Large intestine (tissue), 12 donors: ENCODE measurements around the gene HIBADH. TPM values are rescaled to one million over a fixed set of nuclear protein-coding genes. Genes with fewer than 3 reads are reported as not detected.

ENCODE experiments used
- DNase-seq, 2 donors: peaks; one replicate each; pipeline versions ENCODE4 v3.0.0 to v3.0.0-alpha.2; 2013
- H3K27ac ChIP-seq: one replicate; pipeline ENCODE4 v1.5.1; 2013; ENCODE audit warnings: low read length
- H3K27me3 ChIP-seq: 2 replicates; pipeline ENCODE4 v1.6.1; 2013; ENCODE audit warnings: low read length; ENCODE audit not compliant: control insufficient read depth, insufficient read depth
- H3K36me3 ChIP-seq: 2 replicates; pipeline ENCODE4 v1.6.1; 2013; ENCODE audit warnings: low read length; ENCODE audit not compliant: control insufficient read depth, insufficient read depth
- H3K4me1 ChIP-seq: one replicate; pipeline ENCODE4 v1.6.1; 2013; ENCODE audit warnings: low read length; ENCODE audit not compliant: control insufficient read depth, insufficient read depth
- H3K4me3 ChIP-seq: one replicate; pipeline ENCODE4 v1.5.1; 2013; ENCODE audit warnings: low read length
- H3K9me3 ChIP-seq: one replicate; pipeline ENCODE4 v1.6.1; 2013; ENCODE audit warnings: mild to moderate bottlenecking, low read depth, low read length, moderate library complexity; ENCODE audit not compliant: control insufficient read depth
- WGBS: methylation state at CpG from one replicate; pipeline ENCODE4 v1.1.5; 2013; ENCODE audit warnings: low lambda C conversion rate; ENCODE audit not compliant: insufficient coverage; 5-methylcytosine and 5-hydroxymethylcytosine counted together
- long read RNA-seq, 11 donors: transcript quantifications; one replicate each; lab custom pipeline, GENCODE V29; 2026
- polyA plus RNA-seq: library from polyadenylated mRNA; unstranded; fragments of 120-200 nt; gene quantifications from one replicate; pipeline ENCODE4 v1.2.1, GENCODE V29; 2013

The HIBADH gene
- polyA plus RNA-seq: 54.2 TPM
- long read RNA-seq, donor 1, transcript HIBADH-201 (8 exons, 1,990 nt): major isoform, 7 of 20 reads
- long read RNA-seq, donor 1, partial matches to known transcripts: 13 of 20 reads
- long read RNA-seq, donor 1, other reads (novel, unspliced or antisense): 0 of 20 reads
- long read RNA-seq, donor 2, transcript HIBADH-201 (8 exons, 1,990 nt): major isoform, 17 of 42 reads
- long read RNA-seq, donor 2, partial matches to known transcripts: 22 of 42 reads
- long read RNA-seq, donor 2, other reads (novel, unspliced or antisense): 0 of 42 reads
- long read RNA-seq, donor 3, transcript HIBADH-201 (8 exons, 1,990 nt): major isoform, 28 of 50 reads
- long read RNA-seq, donor 3, partial matches to known transcripts: 18 of 50 reads
- long read RNA-seq, donor 3, other reads (novel, unspliced or antisense): 0 of 50 reads
- long read RNA-seq, donor 4, partial matches to known transcripts: 0 of 1 reads
- long read RNA-seq, donor 4, other reads (novel, unspliced or antisense): 0 of 1 reads
- long read RNA-seq, donor 5, transcript HIBADH-201 (8 exons, 1,990 nt): major isoform, 15 of 27 reads
- long read RNA-seq, donor 5, partial matches to known transcripts: 8 of 27 reads
- long read RNA-seq, donor 5, other reads (novel, unspliced or antisense): 0 of 27 reads
- long read RNA-seq, donor 6, transcript HIBADH-201 (8 exons, 1,990 nt): major isoform, 26 of 45 reads
- long read RNA-seq, donor 6, partial matches to known transcripts: 19 of 45 reads
- long read RNA-seq, donor 6, other reads (novel, unspliced or antisense): 0 of 45 reads
- long read RNA-seq, donor 7, transcript HIBADH-201 (8 exons, 1,990 nt): major isoform, 11 of 11 reads
- long read RNA-seq, donor 7, partial matches to known transcripts: 0 of 11 reads
- long read RNA-seq, donor 7, other reads (novel, unspliced or antisense): 0 of 11 reads
- long read RNA-seq, donor 8, transcript HIBADH-201 (8 exons, 1,990 nt): major isoform, 37 of 63 reads
- long read RNA-seq, donor 8, partial matches to known transcripts: 25 of 63 reads
- long read RNA-seq, donor 8, other reads (novel, unspliced or antisense): 0 of 63 reads
- long read RNA-seq, donor 9, transcript HIBADH-201 (8 exons, 1,990 nt): major isoform, 14 of 87 reads
- long read RNA-seq, donor 9, partial matches to known transcripts: 73 of 87 reads
- long read RNA-seq, donor 9, other reads (novel, unspliced or antisense): 0 of 87 reads
- long read RNA-seq, donor 10, transcript HIBADH-201 (8 exons, 1,990 nt): major isoform, 25 of 40 reads
- long read RNA-seq, donor 10, partial matches to known transcripts: 13 of 40 reads
- long read RNA-seq, donor 10, other reads (novel, unspliced or antisense): 0 of 40 reads
- long read RNA-seq, donor 11, transcript HIBADH-201 (8 exons, 1,990 nt): major isoform, 16 of 17 reads
- long read RNA-seq, donor 11, partial matches to known transcripts: 0 of 17 reads
- long read RNA-seq, donor 11, other reads (novel, unspliced or antisense): 0 of 17 reads

- H3K27me3 ChIP-seq: no peaks in the 10 kb centered on the region
- peak within 1 kb of the TSS; percentile 95 for H3K27ac ChIP-seq
- H3K4me1 ChIP-seq: peaks cover 4% of the 10 kb centered on the region
- WGBS: no CpG with 5 or more reads among the region's 67 CpGs
- H3K4me3 ChIP-seq: peak within 1 kb of the TSS; percentile 96
- H3K9me3 ChIP-seq: no peaks in the 10 kb centered on the region
- peaks cover 6% of the 10 kb centered on the region for H3K36me3 ChIP-seq
- peak; percentile 99 to 100 for DNase-seq
Measured at GRCh38 chr7:27662490-27663205, at the start of gene HIBADH. Gene HIBADH (minus strand): TSS chr7:27662883. CDS start chr7:27662788, 95 bp downstream.

GRCh38 chr7:27712217-27712616, 49.5 kb upstream of the HIBADH start:
- peak; percentile 57 to 86 for DNase-seq
- Histone ChIP-seq H3K4me3 (no peak overlapping the region), H3K4me1 (peaks cover 40% of the 10 kb centered on the region), H3K36me3 (no peaks in the 10 kb centered on the region), H3K9me3 (no peaks in the 10 kb centered on the region), H3K27me3 (no peaks in the 10 kb centered on the region), H3K27ac (peak overlapping the region; percentile 54)
- WGBS: 13% methylated on average over 1 of the region's 3 CpGs

- no peaks in the 10 kb centered on the region for H3K9me3 ChIP-seq
- no peak overlapping the region for H3K4me3 ChIP-seq
- peak in 1 of 2 donors; percentile 17 for DNase-seq
- no CpG with 5 or more reads among the region's 2 CpGs for WGBS
- H3K27me3 ChIP-seq: no peaks in the 10 kb centered on the region
- H3K27ac ChIP-seq: no peak overlapping the region
- H3K4me1 ChIP-seq: peaks cover 24% of the 10 kb centered on the region
- no peaks in the 10 kb centered on the region for H3K36me3 ChIP-seq
Measured at GRCh38 chr7:27709137-27710075, 46.7 kb upstream of the HIBADH start.

GRCh38 chr7:27708485-27708884, 45.8 kb upstream of the HIBADH start:
- Histone ChIP-seq H3K36me3 (no peaks in the 10 kb centered on the region), H3K4me3 (no peak overlapping the region), H3K4me1 (peaks cover 15% of the 10 kb centered on the region), H3K9me3 (no peaks in the 10 kb centered on the region), H3K27me3 (no peaks in the 10 kb centered on the region), H3K27ac (no peak overlapping the region)
- no CpG with 5 or more reads among the region's 6 CpGs for WGBS
- no peak for DNase-seq

- H3K27ac ChIP-seq: no peak overlapping the region
- H3K9me3 ChIP-seq: no peaks in the 10 kb centered on the region
- peaks cover 2% of the 10 kb centered on the region for H3K4me1 ChIP-seq
- WGBS: 90% methylated on average over 1 of the region's 2 CpGs
- no peak for DNase-seq
- no peak overlapping the region for H3K4me3 ChIP-seq
- H3K27me3 ChIP-seq: no peaks in the 10 kb centered on the region
- H3K36me3 ChIP-seq: no peaks in the 10 kb centered on the region
Measured at GRCh38 chr7:27705200-27705594, 42.5 kb upstream of the HIBADH start.

GRCh38 chr7:27704422-27705199, 41.9 kb upstream of the HIBADH start:
- DNase-seq: no peak
- Histone ChIP-seq H3K4me1 (peaks cover 2% of the 10 kb centered on the region), H3K36me3 (no peaks in the 10 kb centered on the region), H3K27ac (no peak overlapping the region), H3K4me3 (no peak overlapping the region), H3K27me3 (no peaks in the 10 kb centered on the region), H3K9me3 (no peaks in the 10 kb centered on the region)
- 100% methylated on average over 1 of the region's 3 CpGs for WGBS

- H3K27ac ChIP-seq: no peak overlapping the region
- WGBS: 100% methylated on average over 1 of the region's 1 CpG
Measured at GRCh38 chr7:27703181-27703580, 40.5 kb upstream of the HIBADH start.

GRCh38 chr7:27700501-27700900, 37.8 kb upstream of the HIBADH start:
- WGBS: 100% methylated on average over 3 of the region's 6 CpGs
- Histone ChIP-seq H3K9me3 (no peaks in the 10 kb centered on the region), H3K27me3 (no peaks in the 10 kb centered on the region)

More at GRCh38 chr7:27703181-27703580, 40.5 kb upstream of the HIBADH start:
- H3K4me1 ChIP-seq: peaks cover 3% of the 10 kb centered on the region
- no peak overlapping the region for H3K4me3 ChIP-seq
- no peak for DNase-seq
- no peaks in the 10 kb centered on the region for H3K27me3 ChIP-seq
- no peaks in the 10 kb centered on the region for H3K36me3 ChIP-seq
- H3K9me3 ChIP-seq: no peaks in the 10 kb centered on the region

More at GRCh38 chr7:27700501-27700900, 37.8 kb upstream of the HIBADH start:
- H3K27ac ChIP-seq: no peak overlapping the region
- no peak overlapping the region for H3K4me3 ChIP-seq
- DNase-seq: no peak
- H3K36me3 ChIP-seq: no peaks in the 10 kb centered on the region
- peaks cover 9% of the 10 kb centered on the region for H3K4me1 ChIP-seq
